ENCODE results near the gene IMMP2L. TPM values are rescaled to one million over a fixed set of nuclear protein-coding genes. Genes with fewer than 3 reads are reported as not detected.

The IMMP2L gene
- total RNA-seq, 1 donor from 2014 or later: 21.5 TPM

DNA sequence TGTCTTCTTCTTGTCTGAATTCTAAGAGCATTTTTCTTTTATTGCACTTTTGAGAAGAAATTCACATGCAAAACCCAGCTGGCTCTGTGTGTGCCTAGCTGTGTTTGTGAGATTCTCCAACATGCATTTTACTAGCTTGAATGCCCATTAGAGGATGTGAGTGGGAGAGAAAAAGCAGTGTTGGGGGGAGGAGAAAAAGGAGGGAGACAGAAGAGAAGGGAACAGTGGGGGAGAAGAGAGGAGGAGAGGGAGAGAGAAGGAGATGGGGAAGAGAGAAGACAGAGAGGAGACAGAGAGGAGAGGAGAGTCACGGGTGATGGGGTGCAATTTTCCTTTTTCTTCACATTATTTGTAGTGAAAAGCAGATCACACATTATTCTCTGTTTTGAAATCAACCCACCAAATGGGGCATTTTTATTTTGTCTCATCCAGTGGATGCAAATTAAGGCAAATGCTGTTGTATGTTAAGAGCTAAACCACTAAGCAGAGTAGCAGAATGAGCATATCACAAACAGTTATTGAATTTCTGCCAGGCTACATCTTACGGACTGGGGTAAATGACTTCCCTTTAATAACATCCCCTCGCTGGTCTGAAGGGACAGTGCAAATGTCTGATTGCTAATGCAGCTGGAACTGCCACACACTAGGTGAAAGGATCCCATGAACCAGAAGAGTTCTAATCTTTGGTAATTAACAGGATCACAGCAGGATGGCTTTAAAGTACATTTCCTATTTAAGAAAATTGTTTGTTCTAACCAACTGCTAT, 470.5 kb downstream of the IMMP2L start:
- Histone ChIP-seq H2AFZ (replicated peaks) (no peak overlapping the region), H3K36me3 (no peaks in the 10 kb centered on the region), H3F3A (ENCODE audit: low read depth) (peaks cover 16% of the 10 kb centered on the region), H3K9ac (no peak overlapping the region), H3K9me3 (ENCODE audit: low read depth) (no peaks in the 10 kb centered on the region), H3K27ac (no peak overlapping the region), H3K4me1 (peaks cover 66% of the 10 kb centered on the region), H3K4me3 (peak overlapping the region; percentile 28), H3K27me3 (no peaks in the 10 kb centered on the region), H3K4me2 (peak overlapping the region; percentile 80), H3K79me2 (ENCODE audit: low read depth) (no peaks in the 10 kb centered on the region), H4K20me1 (ENCODE audit: low read depth) (no peaks in the 10 kb centered on the region)
- Mint-ChIP-seq H3K9me3 (no peaks in the 10 kb centered on the region), H3K36me3 (no peaks in the 10 kb centered on the region), H3K27ac (peak overlapping the region; percentile 64), H3K4me3 (peak overlapping the region; percentile 87), H3K27me3 (ENCODE audit: insufficient read depth, low read depth) (no peaks in the 10 kb centered on the region), H3K4me1 (peaks cover 51% of the 10 kb centered on the region)
- TF ChIP-seq, protein P1, sequence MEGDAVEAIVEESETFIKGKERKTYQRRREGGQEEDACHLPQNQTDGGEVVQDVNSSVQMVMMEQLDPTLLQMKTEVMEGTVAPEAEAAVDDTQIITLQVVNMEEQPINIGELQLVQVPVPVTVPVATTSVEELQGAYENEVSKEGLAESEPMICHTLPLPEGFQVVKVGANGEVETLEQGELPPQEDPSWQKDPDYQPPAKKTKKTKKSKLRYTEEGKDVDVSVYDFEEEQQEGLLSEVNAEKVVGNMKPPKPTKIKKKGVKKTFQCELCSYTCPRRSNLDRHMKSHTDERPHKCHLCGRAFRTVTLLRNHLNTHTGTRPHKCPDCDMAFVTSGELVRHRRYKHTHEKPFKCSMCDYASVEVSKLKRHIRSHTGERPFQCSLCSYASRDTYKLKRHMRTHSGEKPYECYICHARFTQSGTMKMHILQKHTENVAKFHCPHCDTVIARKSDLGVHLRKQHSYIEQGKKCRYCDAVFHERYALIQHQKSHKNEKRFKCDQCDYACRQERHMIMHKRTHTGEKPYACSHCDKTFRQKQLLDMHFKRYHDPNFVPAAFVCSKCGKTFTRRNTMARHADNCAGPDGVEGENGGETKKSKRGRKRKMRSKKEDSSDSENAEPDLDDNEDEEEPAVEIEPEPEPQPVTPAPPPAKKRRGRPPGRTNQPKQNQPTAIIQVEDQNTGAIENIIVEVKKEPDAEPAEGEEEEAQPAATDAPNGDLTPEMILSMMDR (IDR thresholded peaks at IDR 0.05): no peak
- TF ChIP-seq EZH2phosphoT487 (IDR thresholded peaks at IDR 0.05): peak; percentile 97
- DNase-seq (ENCODE audit: low spot score): peak; percentile 79

DNA sequence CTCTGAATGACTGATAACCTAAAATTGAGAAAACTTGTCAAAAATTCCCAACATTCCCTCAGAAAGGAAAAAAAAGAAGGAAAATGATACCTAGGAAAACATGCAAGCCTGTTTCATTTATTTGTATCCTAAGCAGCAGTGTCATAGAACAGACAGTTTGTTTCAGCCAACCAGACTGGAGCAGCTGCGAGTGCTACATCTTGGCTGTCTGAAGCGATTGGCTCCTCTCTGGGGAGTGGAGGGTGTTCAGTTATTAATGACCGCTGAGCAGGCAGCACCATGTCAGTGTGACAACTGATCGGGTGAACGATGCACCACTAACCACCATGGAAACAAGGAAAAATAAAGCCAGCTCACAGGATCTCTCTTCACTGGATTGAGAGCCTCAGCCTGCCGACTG, 471.4 kb downstream of the IMMP2L start, which contains the start of gene LRRN3:
Gene LRRN3, plus strand, starts transcription at position 282 of the 400 bp plus-strand sequence. CDS start 31,646 bp downstream, outside the sequence.
- Mint-ChIP-seq H3K4me3 (peak within 1 kb of the TSS; percentile 87), H3K27me3 (ENCODE audit: insufficient read depth, low read depth) (no peaks in the 10 kb centered on the region), H3K27ac (peak within 1 kb of the TSS; percentile 95), H3K9me3 (no peaks in the 10 kb centered on the region), H3K36me3 (no peaks in the 10 kb centered on the region), H3K4me1 (peaks cover 42% of the 10 kb centered on the region)
- H3K27me3 ChIP-seq: no peaks in the 10 kb centered on the region
- H3K9ac ChIP-seq: no peak within 1 kb of the TSS
- H3K36me3 ChIP-seq: no peaks in the 10 kb centered on the region
- TF ChIP-seq EZH2phosphoT487 (IDR thresholded peaks at IDR 0.05) (no peak), EZH2 (IDR thresholded peaks at IDR 0.05) (no peak)
- TF ChIP-seq, protein P1 (IDR thresholded peaks at IDR 0.05): no peak
- DNase-seq (ENCODE audit: low spot score): peak; percentile 25
- peak within 1 kb of the TSS; percentile 28 for H3K4me3 ChIP-seq
- H3K4me1 ChIP-seq: peaks cover 57% of the 10 kb centered on the region
- no peaks in the 10 kb centered on the region for H3K9me3 ChIP-seq (ENCODE audit: low read depth)
- H3K27ac ChIP-seq: no peak within 1 kb of the TSS
- H4K20me1 ChIP-seq (ENCODE audit: low read depth): no peaks in the 10 kb centered on the region
- H3F3A ChIP-seq (ENCODE audit: low read depth): peaks cover 11% of the 10 kb centered on the region
- no peak within 1 kb of the TSS for H2AFZ ChIP-seq (replicated peaks)
- peak within 1 kb of the TSS; percentile 80 for H3K4me2 ChIP-seq
- no peaks in the 10 kb centered on the region for H3K79me2 ChIP-seq (ENCODE audit: low read depth)

DNA sequence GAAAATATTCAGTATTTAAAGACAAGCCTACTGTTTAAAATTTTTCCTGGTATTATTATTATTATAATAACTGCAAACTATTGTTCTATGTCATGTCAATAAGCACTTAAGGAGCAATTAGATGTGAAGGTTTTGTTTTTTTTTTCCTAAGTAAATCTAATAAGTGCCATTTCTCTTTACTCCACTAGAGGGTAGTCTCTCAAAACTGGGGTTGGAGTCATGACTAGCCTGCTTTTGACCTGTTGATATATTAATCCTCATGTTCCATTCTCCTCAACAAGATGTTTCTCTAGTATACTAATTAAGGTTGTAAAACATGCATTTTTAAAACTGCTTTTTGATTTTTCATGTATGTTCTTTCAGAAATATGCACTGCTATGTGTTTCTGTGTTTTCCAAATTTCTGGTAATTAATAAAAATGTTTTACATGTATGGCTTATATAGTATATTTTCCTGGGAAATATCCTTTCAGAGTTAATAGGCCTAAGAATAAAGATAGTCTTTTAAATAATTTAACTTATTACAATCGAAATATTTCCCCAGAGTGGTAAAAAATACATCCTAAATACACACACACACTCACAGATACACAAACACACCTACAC, 472.4 kb downstream of the IMMP2L start:
- TF ChIP-seq, protein P1 (IDR thresholded peaks at IDR 0.05): peak; percentile 79
- no peak for TF ChIP-seq EZH2 (IDR thresholded peaks at IDR 0.05)
- no peak for TF ChIP-seq EZH2phosphoT487 (IDR thresholded peaks at IDR 0.05)
- peak; percentile 49 for DNase-seq (ENCODE audit: low spot score)
- Histone ChIP-seq H3K4me1 (peaks cover 47% of the 10 kb centered on the region), H3K4me2 (no peak overlapping the region), H3K79me2 (ENCODE audit: low read depth) (no peaks in the 10 kb centered on the region), H2AFZ (replicated peaks) (no peak overlapping the region), H3K27ac (no peak overlapping the region), H3K27me3 (no peaks in the 10 kb centered on the region), H3K9me3 (ENCODE audit: low read depth) (no peaks in the 10 kb centered on the region), H3K36me3 (no peaks in the 10 kb centered on the region), H4K20me1 (ENCODE audit: low read depth) (no peaks in the 10 kb centered on the region), H3K4me3 (no peak overlapping the region), H3K9ac (no peak overlapping the region), H3F3A (ENCODE audit: low read depth) (peaks cover 11% of the 10 kb centered on the region)
- Mint-ChIP-seq H3K27ac (no peak overlapping the region), H3K9me3 (no peaks in the 10 kb centered on the region), H3K4me1 (peaks cover 38% of the 10 kb centered on the region), H3K4me3 (no peak overlapping the region), H3K27me3 (ENCODE audit: insufficient read depth, low read depth) (no peaks in the 10 kb centered on the region), H3K36me3 (no peaks in the 10 kb centered on the region)
